HG03039 (cell line): Measurements from ENCODE around the gene ABCG1.

Experiments used
- ATAC-seq: cut with Tn5 transposase; IDR thresholded peaks from one replicate; pipeline ENCODE4 v1.9.1; 2021; ENCODE audit warnings: mild to moderate bottlenecking, moderate library complexity; ENCODE audit not compliant: unreplicated experiment

Gene ABCG1

GRCh38 chr21:42316891-42317290, 98.0 kb downstream of the ABCG1 start:
- ATAC-seq: no peak

GRCh38 chr21:42317341-42317741, 98.4 kb downstream of the ABCG1 start:
- ATAC-seq: no peak

GRCh38 chr21:42317826-42318746, 99.1 kb downstream of the ABCG1 start:
- ATAC-seq: no peak

- no peak for ATAC-seq
Observed at GRCh38 chr21:42319376-42319775, 100.4 kb downstream of the ABCG1 start.

GRCh38 chr21:42319851-42320572, 101.1 kb downstream of the ABCG1 start:
- ATAC-seq: no peak

- ATAC-seq: no peak
Observed at GRCh38 chr21:42320791-42321190, 101.9 kb downstream of the ABCG1 start.

- no peak for ATAC-seq
Observed at GRCh38 chr21:42321231-42321630, 102.3 kb downstream of the ABCG1 start.

- no peak for ATAC-seq
Observed at GRCh38 chr21:42321845-42322244, 102.9 kb downstream of the ABCG1 start.

- ATAC-seq: no peak
Observed at GRCh38 chr21:42324896-42325295, 106.0 kb downstream of the ABCG1 start.

GRCh38 chr21:42330380-42331371, 111.7 kb downstream of the ABCG1 start:
- ATAC-seq: no peak

GRCh38 chr21:42331660-42332059, 112.7 kb downstream of the ABCG1 start:
- no peak for ATAC-seq

GRCh38 chr21:42332557-42333317, 113.8 kb downstream of the ABCG1 start:
- no peak for ATAC-seq

GRCh38 chr21:42336054-42336453, 117.1 kb downstream of the ABCG1 start:
- no peak for ATAC-seq

GRCh38 chr21:42337276-42337675, 118.3 kb downstream of the ABCG1 start:
- no peak for ATAC-seq

GRCh38 chr21:42337830-42338728, 119.1 kb downstream of the ABCG1 start:
- ATAC-seq: no peak

GRCh38 chr21:42338729-42339715, 120.1 kb downstream of the ABCG1 start:
- ATAC-seq: no peak

GRCh38 chr21:42340187-42341050, 121.5 kb downstream of the ABCG1 start:
- ATAC-seq: no peak
